Right lung (tissue), 5 donors: ENCODE data around the gene FBRS. TPM values are rescaled to one million over a fixed set of nuclear protein-coding genes. Genes with fewer than 3 reads are reported as not detected.
A peak's percentile ranks its signal among the peaks of the same experiment; 100 is the strongest.
"Not testable (repeated sequence)": the region's sequence is repeated elsewhere in the genome, so short reads cannot be mapped to it uniquely, and the experiment has no call there.

ENCODE experiments used
- DNase-seq, 2 donors: peaks; one replicate each; pipeline ENCODE4 v3.0.0-alpha.2; 2013
- polyA plus RNA-seq, 5 donors: library from polyadenylated mRNA; unstranded; fragments of 120-200 nt; gene quantifications; one replicate each; pipeline versions ENCODE4 v1.2.1 to v1.2.3, GENCODE V29; 2013; ENCODE audit warnings: inconsistent platforms in 1 of 5, low replicate concordance in 1 of 5; ENCODE audit not compliant: insufficient read length in 5 of 5, insufficient read depth in 1 of 5

FBRS gene
- polyA plus RNA-seq, 5 donors: 45.0 to 78.2 (median 65.3) TPM

DNA sequence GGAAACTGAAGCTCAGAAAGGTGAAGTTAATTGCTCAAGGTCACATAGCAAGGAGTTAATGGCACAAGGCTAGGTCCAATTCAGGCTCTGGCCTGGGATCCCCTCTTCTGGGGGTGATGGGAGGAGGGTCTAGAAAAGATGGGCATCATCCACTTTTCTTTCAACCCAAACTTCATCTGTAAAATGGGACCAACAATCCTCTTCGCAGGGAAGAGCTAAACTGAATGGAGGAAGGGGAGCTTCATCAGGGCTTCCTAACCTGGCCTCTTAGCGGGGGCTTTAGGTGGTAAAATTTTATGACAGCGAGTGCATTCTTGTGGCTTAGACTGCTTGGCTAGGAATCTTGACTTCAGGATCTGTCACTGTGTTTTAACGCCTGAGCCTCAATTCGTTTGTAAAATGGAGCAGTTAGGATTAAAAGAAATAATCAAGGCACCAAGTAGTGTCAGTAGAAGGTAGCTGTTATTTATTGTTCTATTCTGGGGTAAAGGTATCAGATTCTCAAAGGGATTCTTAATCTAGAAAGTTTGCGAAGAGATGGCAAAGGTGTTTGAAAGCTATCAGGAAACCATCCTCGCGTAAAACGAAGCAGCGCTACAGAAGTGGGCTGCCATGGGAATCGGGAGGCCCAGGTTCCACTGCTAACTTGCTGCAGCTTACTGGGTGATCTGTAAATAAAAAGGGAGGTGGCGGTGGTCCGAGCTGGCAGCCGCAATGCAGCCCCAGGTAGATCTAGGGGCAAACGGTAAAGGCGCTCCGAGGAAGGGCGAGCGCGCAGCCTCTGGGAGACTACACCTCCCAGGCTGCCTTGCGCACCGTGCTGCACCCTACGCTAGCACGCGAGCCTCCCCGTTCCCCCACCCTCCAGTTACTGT is 39.3 kb downstream of the FBRS start:
- no peak for DNase-seq

DNA sequence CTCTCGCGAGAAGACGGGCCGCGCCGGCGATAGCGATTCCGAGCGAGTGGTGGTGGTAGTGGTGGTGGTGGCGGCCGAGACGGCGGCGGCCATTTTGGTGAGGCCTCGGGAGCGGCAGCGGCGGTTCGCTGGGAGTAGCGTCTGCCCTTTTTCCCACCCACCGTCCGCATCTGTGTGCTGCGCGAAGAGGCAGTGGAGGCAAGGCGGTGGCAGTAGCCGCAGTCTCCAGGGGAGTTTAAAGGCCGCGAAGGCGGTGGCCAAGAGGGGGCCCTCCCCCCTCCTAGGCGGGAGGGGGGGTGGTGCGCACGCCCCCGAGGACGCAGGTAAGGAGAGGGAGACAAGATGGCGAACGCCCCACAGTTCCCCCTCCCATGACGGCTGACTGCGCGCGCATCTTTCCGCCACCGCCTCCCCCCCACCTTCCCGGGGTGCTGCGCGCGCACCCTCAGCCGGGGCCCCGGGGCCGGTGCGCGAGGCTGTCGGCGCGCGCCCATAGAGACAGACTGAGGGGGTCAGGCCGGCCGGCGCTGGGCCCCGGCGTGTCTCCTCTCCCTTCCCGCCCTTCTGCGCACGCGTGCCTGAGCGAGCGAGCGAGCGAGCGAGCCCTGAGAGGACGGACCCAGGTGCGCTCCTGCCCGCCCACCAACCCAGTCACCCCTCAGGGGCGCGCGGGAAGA is 40.0 kb downstream of the FBRS start:
- peak; percentile 97 for DNase-seq

DNA sequence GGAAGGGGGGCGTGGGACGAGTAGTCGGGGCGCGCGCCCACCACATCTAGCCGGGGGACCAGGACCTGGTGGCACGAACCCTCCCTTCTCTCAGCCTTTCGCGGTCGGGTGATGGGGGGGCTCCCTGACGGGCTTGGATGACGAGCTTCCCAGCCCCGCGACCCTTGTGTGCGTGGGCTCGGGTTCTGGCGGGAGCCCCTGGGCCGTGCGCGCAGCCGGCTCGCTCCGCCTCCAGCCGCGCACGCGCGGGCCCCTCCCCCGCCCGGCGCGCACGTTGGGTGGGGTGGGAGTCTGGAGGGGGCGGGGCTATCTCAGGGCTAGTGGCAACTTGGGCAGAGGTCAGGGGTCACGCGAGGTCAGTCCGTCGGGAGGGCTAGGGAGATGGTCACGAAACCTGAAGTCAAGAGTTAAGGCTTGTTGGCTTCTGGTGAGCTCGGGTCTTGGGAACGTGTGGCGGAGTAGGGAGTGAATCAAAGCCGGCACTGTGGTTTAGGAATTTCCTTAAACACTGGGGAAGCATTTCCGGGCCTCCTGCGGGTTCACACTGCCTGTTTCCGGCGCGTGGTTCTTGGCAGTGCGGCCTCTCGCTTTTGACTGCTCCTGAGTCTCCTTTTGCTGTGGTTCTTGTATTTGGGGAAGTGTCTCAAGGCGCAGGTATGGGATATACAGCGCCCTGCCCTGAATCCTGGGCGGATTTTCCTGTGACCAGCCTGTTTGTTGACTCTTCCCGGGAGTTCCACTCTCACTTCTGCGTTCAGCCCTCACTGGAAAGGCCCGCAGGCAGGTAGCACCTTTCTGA is 40.8 kb downstream of the FBRS start, which contains the start of gene SRCAP:
Gene SRCAP (plus strand): TSS at position 356 of the 799 bp plus-strand sequence. CDS start 1,654 bp downstream, outside the sequence.
- peak; percentile 83 to 86 for DNase-seq

DNA sequence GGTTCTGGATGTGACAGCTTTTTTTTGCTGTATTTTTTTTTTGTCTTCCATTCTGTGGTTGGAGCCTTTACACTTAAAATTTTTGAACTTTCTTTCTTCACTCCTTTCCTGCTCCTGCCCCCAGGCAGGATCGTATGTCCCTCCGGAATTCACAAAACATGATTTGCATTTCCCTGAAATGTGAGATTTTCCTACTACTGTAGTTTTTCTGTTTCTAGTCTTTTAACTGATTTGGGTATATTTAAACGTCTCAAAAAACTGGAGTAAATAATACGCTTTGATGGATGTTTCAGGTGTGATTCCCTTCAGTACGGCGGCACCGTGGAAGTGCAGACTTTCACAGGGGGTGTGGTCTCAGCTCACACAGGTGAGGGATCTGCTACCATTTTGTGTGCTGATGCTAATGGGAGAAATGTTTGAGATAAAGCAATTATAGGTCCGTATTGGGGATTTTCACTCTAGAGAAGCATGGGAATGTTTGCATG is 41.4 kb downstream of the FBRS start:
- DNase-seq: no peak

DNA sequence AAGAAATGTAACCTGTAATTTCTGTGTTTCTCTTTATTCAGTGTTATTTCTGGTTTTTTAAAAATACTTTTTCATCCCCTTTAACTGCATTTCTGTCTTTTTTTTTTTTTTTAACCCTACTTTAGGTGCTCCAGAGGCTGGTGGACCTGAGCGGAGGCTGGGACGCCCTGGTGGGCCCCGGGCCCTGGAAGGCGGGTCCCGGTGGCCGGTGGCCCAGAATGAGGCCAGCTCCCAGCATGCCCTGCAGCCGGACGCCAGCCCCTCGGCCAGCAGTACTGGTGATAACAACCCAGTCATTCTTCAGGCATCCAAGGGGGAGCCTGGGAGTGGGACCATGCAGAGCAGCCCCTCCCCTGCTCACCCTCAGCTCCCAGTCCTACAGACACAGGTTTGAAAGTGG is 42.3 kb downstream of the FBRS start:
- no peak for DNase-seq

DNA sequence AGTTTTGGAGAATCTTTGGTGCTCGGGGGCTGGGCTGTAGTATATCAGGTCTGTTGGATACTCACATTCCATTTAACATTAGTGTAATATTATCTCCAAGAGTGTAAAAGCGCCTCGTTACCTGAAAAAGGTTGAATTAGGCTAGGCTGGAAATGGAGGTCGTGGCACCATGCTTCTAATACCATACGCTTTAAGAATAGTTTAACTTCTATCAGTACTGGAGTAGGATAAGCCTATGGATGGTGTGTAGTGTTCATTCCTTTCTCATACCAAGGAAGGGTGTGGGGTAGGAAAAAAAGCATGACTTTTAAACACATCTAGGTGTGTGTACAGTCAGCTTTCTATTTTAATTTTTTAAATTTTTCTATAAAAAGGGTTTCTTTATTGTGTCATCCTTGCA is 42.7 kb downstream of the FBRS start:
- DNase-seq: no peak

DNA sequence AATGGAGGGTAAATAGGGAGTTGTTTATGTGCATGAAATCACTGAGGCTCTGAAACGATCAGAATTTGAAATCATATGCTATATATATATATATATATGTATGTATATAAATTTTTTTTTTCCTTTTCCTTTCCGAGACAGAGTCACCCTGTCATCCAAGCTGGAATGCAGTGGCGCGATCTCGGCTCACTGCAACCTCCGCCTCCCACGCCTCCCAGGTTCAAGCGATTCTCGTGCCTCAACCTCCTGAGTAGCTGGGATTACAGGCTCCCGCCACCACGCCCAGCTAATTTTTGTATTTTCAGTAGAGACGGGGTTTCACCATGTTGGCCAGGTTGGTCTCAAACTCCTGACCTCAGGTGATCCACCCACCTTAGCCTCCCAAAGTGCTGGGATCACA is 44.8 kb downstream of the FBRS start:
- not testable (repeated sequence) for DNase-seq

DNA sequence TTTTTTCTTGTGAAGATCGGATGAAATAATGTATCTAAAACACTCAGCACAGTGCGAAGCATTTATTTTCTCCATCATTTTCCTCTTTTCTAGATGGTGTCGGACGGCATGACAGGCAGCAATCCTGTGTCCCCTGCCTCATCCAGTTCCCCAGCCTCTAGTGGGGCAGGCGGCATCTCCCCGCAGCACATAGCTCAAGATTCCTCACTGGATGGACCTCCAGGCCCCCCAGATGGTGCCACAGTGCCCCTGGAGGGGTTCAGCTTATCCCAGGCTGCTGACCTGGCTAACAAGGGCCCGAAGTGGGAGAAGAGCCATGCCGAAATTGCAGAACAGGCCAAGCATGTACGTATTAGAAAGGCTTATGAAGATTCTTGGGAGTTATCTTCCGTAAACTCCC is 45.7 kb downstream of the FBRS start:
- DNase-seq: no peak

DNA sequence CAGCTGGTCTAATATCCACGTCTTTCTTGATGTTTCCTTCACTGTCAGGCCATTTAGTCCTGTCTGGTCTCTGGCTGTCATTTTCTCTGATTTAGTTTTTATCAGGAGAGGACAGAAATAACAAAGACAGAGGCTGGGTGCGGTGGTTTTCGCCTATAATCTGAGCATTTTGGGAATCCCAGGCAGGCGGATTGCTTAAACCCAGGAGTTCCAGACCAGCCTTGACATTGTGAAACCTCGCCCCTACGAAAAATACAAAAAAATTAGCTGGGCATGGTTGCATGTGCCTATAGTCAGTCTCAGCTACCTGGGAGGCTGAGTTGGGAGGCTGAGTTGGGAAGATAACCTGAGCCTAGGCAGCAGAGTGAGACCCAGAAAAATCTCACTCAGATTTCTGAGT is 47.8 kb downstream of the FBRS start:
- DNase-seq: no peak

DNA sequence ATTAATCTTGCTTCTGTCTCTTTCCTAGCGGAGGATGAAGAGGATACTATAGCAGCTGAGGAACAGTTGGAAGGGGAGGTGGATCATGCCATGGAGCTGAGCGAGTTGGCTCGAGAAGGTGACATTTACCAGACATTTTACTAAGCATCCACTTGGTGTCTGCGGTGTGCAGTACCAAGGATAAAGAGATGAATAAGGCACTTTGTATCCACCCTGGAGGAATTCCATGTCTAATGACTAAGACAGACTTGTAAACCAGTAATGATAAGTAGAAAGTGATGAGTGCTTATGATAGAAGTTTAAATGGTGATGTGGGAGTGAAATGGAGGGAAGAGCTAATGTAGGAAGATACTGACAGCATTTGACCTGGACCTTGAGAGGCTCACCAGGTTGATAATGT is 52.7 kb downstream of the FBRS start:
- DNase-seq: no peak

DNA sequence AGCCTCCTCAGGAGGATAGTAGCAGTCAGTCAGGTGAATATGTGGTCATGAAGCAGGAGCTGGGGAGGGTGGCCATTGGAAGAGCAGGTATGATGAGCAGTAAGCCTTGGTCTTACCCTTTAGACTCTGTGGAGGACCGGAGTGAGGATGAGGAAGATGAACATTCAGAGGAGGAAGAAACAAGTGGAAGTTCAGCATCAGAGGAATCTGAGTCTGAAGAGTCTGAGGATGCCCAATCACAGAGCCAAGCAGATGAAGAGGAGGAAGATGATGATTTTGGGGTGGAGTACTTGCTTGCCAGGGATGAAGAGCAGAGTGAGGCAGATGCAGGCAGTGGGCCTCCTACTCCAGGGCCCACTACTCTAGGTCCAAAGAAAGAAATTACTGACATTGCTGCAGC is 53.5 kb downstream of the FBRS start:
- DNase-seq: no peak

DNA sequence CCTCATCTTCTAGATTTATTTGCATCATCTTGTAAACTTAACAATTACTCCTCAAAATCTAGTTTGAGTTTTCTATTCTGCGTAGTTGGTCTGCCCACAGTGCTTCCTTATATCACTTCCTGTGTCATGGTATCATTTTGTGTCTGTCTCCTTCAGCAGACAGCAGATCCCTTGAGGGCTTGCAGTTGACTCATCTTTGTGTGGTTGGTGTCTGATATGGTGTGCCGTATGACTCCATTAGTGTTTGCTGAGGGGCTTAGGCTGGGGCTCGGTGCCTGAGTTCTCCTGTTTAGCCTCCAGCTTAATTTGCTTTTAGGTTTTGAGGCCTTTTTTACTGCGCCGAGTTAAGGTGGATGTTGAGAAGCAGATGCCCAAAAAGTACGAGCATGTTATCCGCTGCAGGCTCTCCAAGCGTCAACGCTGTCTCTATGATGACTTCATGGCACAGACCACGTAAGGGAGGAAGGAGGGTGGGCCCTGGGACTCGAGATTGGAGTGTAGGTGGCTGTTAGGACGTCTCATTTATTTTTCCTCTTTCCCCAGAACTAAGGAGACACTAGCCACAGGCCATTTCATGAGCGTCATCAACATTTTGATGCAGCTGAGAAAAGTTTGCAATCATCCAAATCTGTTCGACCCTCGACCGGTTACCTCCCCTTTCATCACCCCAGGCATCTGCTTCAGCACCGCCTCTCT is 57.7 kb downstream of the FBRS start:
- DNase-seq: no peak

DNA sequence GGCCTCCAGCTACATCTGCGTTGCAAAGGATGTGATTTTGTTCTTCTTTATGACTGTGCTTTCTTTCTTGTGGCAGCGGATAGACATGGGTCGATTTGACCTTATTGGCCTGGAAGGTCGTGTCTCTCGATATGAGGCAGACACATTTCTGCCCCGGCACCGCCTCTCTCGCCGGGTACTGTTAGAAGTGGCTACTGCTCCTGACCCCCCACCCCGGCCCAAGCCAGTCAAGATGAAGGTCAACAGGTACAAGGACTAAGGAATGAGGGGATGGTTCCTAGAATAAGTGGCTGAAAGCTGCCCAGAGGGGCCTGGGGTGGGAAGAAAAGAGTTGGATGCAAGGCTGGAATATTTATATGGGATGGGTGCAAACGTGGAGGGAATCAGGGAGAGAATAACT is 61.9 kb downstream of the FBRS start:
- no peak for DNase-seq

Other genes with a start within 250 kb of the FBRS start
- 10 to 100 TPM; 27.0 to 53.7 (median 37.8) TPM for gene DCTPP1, start 228.4 kb upstream of the FBRS start, polyA plus RNA-seq
- gene SEPHS2, start 212.6 kb upstream of the FBRS start, polyA plus RNA-seq: 10 to 100 TPM; 30.6 to 34.1 (median 32.7) TPM
- gene ITGAL, start 185.7 kb upstream of the FBRS start, polyA plus RNA-seq: 1 to 10 TPM; 3.5 to 6.6 (median 4.5) TPM
- 10 to 100 TPM; 28.3 to 49.8 (median 35.7) TPM for gene ZNF768, start 131.9 kb upstream of the FBRS start, polyA plus RNA-seq
- gene ZNF747, start 123.6 kb upstream of the FBRS start, polyA plus RNA-seq: 10 to 100 TPM in 1 of 5 donors, 1 to 10 TPM in 4; 7.3 to 10.1 (median 8.8) TPM
- gene ZNF764, start 100.1 kb upstream of the FBRS start, polyA plus RNA-seq: 10 to 100 TPM in 4 of 5 donors, 1 to 10 TPM in 1; 9.8 to 15.3 (median 13.0) TPM
- 10 to 100 TPM; 10.5 to 18.3 (median 11.2) TPM for gene ZNF688, start 86.7 kb upstream of the FBRS start, polyA plus RNA-seq
- 10 to 100 TPM; 22.3 to 29.1 (median 25.2) TPM for gene ZNF785, start 72.7 kb upstream of the FBRS start, polyA plus RNA-seq
- gene ZNF689, start 48.0 kb upstream of the FBRS start, polyA plus RNA-seq: 1 to 10 TPM; 8.3 to 9.9 (median 9.5) TPM
- gene PRR14, start 7.5 kb upstream of the FBRS start, polyA plus RNA-seq: 10 to 100 TPM; 38.7 to 48.3 (median 43.6) TPM
- gene SRCAP, start 40.7 kb downstream of the FBRS start, polyA plus RNA-seq: 10 to 100 TPM; 30.1 to 41.0 (median 34.8) TPM
- 10 to 100 TPM; 20.8 to 34.9 (median 30.3) TPM for gene PHKG2, start 90.0 kb downstream of the FBRS start, polyA plus RNA-seq
- gene CFAP119, start 103.6 kb downstream of the FBRS start, polyA plus RNA-seq: 1 to 10 TPM; 4.0 to 8.1 (median 6.1) TPM
- gene RNF40, start 103.9 kb downstream of the FBRS start, polyA plus RNA-seq: 100 to 1,000 TPM in 2 of 5 donors, 10 to 100 TPM in 3; 89.0 to 108 (median 94.4) TPM
- gene ZNF629, start 128.8 kb downstream of the FBRS start, polyA plus RNA-seq: 10 to 100 TPM; 16.8 to 20.9 (median 18.1) TPM
- 10 to 100 TPM; 37.5 to 61.4 (median 43.5) TPM for gene BCL7C, start 235.6 kb downstream of the FBRS start, polyA plus RNA-seq
- 10 to 100 TPM in 3 of 5 donors, 1 to 10 TPM in 2; 7.8 to 12.5 (median 10.2) TPM for gene CTF1, start 238.2 kb downstream of the FBRS start, polyA plus RNA-seq